ENCODE results near the gene SYNGR4. TPM values are rescaled to one million over a fixed set of nuclear protein-coding genes. Genes with fewer than 3 reads are reported as not detected.

The SYNGR4 gene
- total and polyA plus RNA-seq, 2 donors (not counting 1 experiment from before 2014, with no cell fraction given), result not detected

- POLR2A ChIA-PET, result no interaction called here
Observed at GRCh38 chr19:48381178-48381950, 17.2 kb downstream of the SYNGR4 start.

More at GRCh38 chr19:48381178-48381950, 17.2 kb downstream of the SYNGR4 start:
- Mint-ChIP-seq H3K9me3 (ENCODE audit: insufficient read depth) (no peaks in the 10 kb centered on the region), H3K4me3 (no peak overlapping the region), H3K27me3 (no peaks in the 10 kb centered on the region), H3K4me1 (no peaks in the 10 kb centered on the region), H3K27ac (no peak overlapping the region)
- no peak for TF ChIP-seq CTCF (IDR thresholded peaks at IDR 0.05)
- no peak for TF ChIP-seq EZH2 (IDR thresholded peaks at IDR 0.05; ENCODE audit: borderline replicate concordance, insufficient read depth, low read depth, low read length, poor library complexity, severe bottlenecking)
- no peaks in the 10 kb centered on the region for H3K9me3 ChIP-seq (ENCODE audit: control extremely low read depth in 1 of 3, control insufficient read depth in 2 of 3, insufficient read depth in 1 of 3, low read length in 2 of 3)
- no peak overlapping the region for H3K4me2 ChIP-seq (replicated peaks; ENCODE audit: low read depth, low read length, poor library complexity, severe bottlenecking)
- H3K4me1 ChIP-seq (ENCODE audit: control insufficient read depth in 2 of 2, insufficient read depth in 2 of 2, low read length in 2 of 2), result no peaks in the 10 kb centered on the region
- H4K20me1 ChIP-seq (ENCODE audit: control insufficient read depth, insufficient read depth, low read length, poor library complexity, severe bottlenecking), result no peaks in the 10 kb centered on the region
- no peak for ATAC-seq (ENCODE audit: low read depth)
- no peaks in the 10 kb centered on the region for H3K27me3 ChIP-seq (replicated peaks in 1 of 4; ENCODE audit: control extremely low read depth in 1 of 4, control insufficient read depth in 3 of 4, insufficient read depth in 4 of 4, low read length in 3 of 4)
- no peak overlapping the region for H3K9ac ChIP-seq (ENCODE audit: low read length)
- intact Hi-C loops (cut with micrococcal nuclease), result no loop called here
- H2AFZ ChIP-seq (ENCODE audit: insufficient read depth, low read depth, low read length, poor library complexity, severe bottlenecking), result no peak overlapping the region
- peaks cover 1 to 23% of the 10 kb centered on the region in 2 experiments for H3K36me3 ChIP-seq (replicated peaks in 1 of 2; ENCODE audit: control extremely low read depth in 1 of 2, control insufficient read depth in 1 of 2, extremely low read depth in 1 of 2, insufficient read depth in 2 of 2, low read length in 1 of 2)
- CTCF ChIA-PET, result interaction anchor here (0.7 to 1.3 kb wide), 2 partner anchors 10 kb away, joined by 3 to 7 read pairs; partner anchors contain the start of gene KDELR1
- WGBS (ENCODE audit: insufficient coverage), result 100% methylated on average over 4 of the region's 11 CpGs
- no peak overlapping the region for H3K27ac ChIP-seq (ENCODE audit: low read length in 2 of 2)
- H3K79me2 ChIP-seq (ENCODE audit: control insufficient read depth, insufficient read depth, low read length), result no peaks in the 10 kb centered on the region
- no peak overlapping the region for H3K4me3 ChIP-seq (ENCODE audit: control extremely low read depth in 1 of 5, extremely low read depth in 1 of 5, insufficient read depth in 1 of 5, low read depth in 2 of 5, low read length in 4 of 5)
- no peak for DNase-seq
